HG02623 (cell line): Measurements from ENCODE around the gene FLNA.
"Not testable (repeated sequence)": the region's sequence is repeated elsewhere in the genome, so short reads cannot be mapped to it uniquely, and the experiment has no call there.

ENCODE experiments used
- ATAC-seq: cut with Tn5 transposase; IDR thresholded peaks from one replicate; pipeline ENCODE4 v1.9.1; 2021; ENCODE audit warnings: moderate library complexity; ENCODE audit not compliant: unreplicated experiment

Gene FLNA

GRCh38 chrX:154398668-154399526 lies 24.5 kb upstream of the FLNA start:
- ATAC-seq: no peak

- peak; percentile 62 for ATAC-seq
Observed at GRCh38 chrX:154397888-154398667, 23.6 kb upstream of the FLNA start, which contains the start of gene RPL10. TSS of gene RPL10 (plus strand) at chrX:154398377. CDS start at chrX:154398520, 143 bp downstream.

GRCh38 chrX:154396973-154397887 lies 22.8 kb upstream of the FLNA start:
- peak; percentile 58 for ATAC-seq

- ATAC-seq: not testable (repeated sequence)
Observed at GRCh38 chrX:154396363-154396762, 21.9 kb upstream of the FLNA start.

GRCh38 chrX:154389812-154390747 lies 15.6 kb upstream of the FLNA start:
- peak; percentile 72 for ATAC-seq

GRCh38 chrX:154388649-154389048 lies 14.2 kb upstream of the FLNA start:
- ATAC-seq: not testable (repeated sequence)

- ATAC-seq: peak; percentile 24
Observed at GRCh38 chrX:154388094-154388493, 13.7 kb upstream of the FLNA start.

GRCh38 chrX:154384284-154384892 lies 10.0 kb upstream of the FLNA start:
- no peak for ATAC-seq

GRCh38 chrX:154383359-154384283 lies 9.2 kb upstream of the FLNA start:
- no peak for ATAC-seq

GRCh38 chrX:154382483-154383069 lies 8.1 kb upstream of the FLNA start:
- ATAC-seq: no peak

- no peak for ATAC-seq
Observed at GRCh38 chrX:154381271-154381670, 6.8 kb upstream of the FLNA start.

- ATAC-seq: no peak
Observed at GRCh38 chrX:154380787-154381186, 6.4 kb upstream of the FLNA start.

GRCh38 chrX:154380153-154380552 lies 5.7 kb upstream of the FLNA start:
- no peak for ATAC-seq

- no peak for ATAC-seq
Observed at GRCh38 chrX:154379569-154379951, 5.1 kb upstream of the FLNA start.

GRCh38 chrX:154378799-154379568 lies 4.5 kb upstream of the FLNA start, which contains the start of gene EMD:
TSS of gene EMD (plus strand) at chrX:154379295. CDS start at chrX:154379485, 190 bp downstream.
- peak; percentile 82 for ATAC-seq

GRCh38 chrX:154378059-154378798 lies 3.8 kb upstream of the FLNA start:
- no peak for ATAC-seq
